Measurements from ENCODE around the gene EIF2S1.
"Not testable (repeated sequence)": the region's sequence is repeated elsewhere in the genome, so short reads cannot be mapped to it uniquely, and the experiment has no call there.

The EIF2S1 gene

DNA sequence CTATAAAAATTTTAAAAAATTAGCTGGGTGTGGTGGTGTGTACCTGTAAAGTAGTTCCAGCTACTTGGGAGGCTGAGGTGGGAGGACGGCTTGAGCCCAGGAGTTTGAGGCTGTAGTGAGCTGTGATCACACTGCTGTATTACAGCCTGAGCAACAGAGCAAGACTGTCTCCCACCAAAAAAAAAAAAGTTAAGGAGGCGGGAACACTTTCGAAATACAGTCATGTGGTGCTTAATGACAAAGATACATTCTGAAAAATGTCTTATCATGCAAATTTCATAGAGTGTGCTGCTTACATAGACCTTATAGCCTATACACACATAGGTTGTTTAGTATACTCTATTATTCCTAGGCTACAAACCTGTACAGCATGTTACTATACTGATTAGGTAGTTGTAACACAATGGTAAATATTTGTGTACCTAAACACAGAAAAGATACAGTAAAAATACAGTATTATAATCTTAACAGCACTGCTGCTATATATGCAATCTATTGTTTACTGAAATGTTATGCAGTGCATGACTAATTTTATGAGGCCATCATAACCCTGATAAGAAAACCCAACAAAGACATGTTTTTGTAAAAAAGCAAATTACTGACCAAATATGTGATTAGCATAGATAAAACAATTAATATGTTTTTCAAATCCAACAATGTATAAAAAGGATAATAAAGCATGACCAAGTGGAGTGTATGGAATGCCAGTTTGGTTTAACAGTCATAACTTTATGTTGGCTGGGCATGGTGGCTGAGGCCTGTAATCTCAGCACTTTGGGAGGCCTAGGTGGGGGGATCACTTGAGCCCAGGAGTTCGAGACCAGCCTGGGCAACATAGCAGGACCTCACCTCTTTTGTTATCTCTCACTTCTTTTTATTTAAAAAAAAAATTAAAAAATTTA, 11.4 kb downstream of the EIF2S1 start:
- DNase-seq (ENCODE audit: low read depth in 3 of 3) = no peak

DNA sequence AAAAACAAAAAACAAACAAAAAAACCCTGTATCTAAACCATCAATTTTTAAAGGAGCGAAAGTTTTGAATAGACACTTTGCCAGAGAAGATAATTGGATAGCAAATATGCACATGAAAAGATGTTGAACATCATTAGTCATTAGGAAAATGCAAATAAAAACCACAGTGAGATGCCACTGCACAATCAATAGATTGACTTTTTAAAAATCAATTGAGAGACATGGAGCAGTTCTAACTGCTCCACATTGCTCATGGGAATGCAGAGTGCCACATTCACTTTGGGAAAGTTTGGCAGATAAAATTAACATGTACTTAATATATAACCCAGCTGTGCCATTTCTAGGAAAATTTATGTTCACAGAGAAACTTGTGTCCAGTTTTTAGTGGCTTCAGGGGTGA, 12.7 kb downstream of the EIF2S1 start:
- no peak for DNase-seq (ENCODE audit: low read depth in 3 of 3)

- no peak for DNase-seq (ENCODE audit: low read depth in 3 of 3)
These were observed 13.2 kb downstream of the EIF2S1 start for GRCh38 chr14:67373347-67373746.

GRCh38 chr14:67377916-67378315, 17.8 kb downstream of the EIF2S1 start:
- no peak for DNase-seq (ENCODE audit: low read depth in 3 of 3)

DNA sequence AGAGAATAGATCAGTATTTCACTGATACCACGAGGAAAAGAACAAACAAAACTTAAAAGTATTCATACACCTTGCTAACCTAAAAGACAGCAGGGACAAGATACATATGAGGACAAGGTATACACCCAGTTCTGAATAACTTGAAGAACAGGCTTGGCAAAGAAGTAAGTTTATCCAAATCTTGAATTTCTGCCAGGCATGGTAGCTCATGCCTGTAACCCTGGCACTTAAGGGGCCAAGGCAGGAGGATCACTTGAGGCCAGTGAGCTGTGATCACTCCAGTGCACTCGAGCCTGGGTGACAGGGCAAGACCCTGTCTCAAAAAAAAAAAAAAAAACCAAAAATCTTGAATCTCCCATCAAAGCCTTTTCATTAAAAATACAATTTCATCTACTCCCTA, 25.0 kb downstream of the EIF2S1 start:
- no peak for DNase-seq (ENCODE audit: low read depth in 3 of 3)

GRCh38 chr14:67385618-67386017, 25.5 kb downstream of the EIF2S1 start:
- DNase-seq (ENCODE audit: low read depth in 3 of 3) = no peak

GRCh38 chr14:67387195-67387594, 27.1 kb downstream of the EIF2S1 start:
- no peak for DNase-seq (ENCODE audit: low read depth in 3 of 3)

DNA sequence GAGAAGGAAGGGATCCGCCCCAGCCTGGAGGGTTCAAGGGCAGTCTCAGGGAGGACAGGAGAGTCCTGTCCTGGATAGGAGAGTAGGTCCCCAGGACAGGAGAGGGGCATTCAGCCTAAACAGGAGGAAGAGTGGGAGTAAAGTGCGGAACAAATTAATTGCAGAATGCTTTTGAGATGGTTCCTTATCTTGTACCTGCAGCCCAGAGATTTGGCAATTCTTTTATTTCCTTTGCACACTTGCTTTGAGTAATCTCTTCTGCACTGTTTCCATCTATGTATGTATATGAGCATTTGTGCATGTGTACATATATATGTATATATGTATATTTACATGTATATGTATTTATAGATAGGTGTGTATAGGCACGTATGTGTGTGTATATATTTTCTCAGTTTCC, 29.1 kb downstream of the EIF2S1 start:
- no peak for DNase-seq (ENCODE audit: low read depth in 3 of 3)

DNA sequence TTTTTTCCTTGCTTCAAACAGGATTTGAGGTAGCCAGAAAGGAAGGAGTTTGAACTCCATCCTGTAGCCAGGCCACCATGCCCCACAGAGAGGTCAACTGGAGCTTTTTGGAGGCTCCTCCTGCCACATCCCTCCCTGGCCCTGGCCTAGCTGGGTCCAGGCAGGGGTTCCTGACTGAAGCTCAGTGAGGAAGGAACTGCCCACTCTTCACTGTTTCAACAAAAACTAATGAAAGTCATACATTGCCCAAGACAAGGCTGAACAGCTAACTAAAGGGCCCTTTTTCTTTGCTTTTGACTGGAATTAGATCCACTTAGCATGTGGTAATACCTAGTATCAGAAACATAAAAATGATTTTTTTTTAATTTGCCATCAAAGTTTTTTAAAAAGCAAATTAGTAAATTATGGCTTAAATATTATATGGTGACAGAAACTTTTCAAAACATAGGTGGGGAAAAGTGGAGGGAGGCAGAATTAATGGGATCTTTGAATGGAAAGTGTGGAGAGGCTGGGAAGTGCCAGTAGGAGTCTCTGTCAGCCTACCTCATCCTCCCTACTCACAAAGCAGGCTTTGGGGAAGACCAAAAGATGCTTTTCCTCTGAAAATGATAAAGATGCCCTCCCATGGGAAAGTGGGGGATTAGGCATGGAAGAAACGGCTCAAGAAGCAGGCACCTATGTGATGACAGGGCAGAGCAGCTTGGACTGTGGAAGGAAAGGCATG, 29.8 kb downstream of the EIF2S1 start:
- no peak for DNase-seq (ENCODE audit: low read depth in 3 of 3)

DNA sequence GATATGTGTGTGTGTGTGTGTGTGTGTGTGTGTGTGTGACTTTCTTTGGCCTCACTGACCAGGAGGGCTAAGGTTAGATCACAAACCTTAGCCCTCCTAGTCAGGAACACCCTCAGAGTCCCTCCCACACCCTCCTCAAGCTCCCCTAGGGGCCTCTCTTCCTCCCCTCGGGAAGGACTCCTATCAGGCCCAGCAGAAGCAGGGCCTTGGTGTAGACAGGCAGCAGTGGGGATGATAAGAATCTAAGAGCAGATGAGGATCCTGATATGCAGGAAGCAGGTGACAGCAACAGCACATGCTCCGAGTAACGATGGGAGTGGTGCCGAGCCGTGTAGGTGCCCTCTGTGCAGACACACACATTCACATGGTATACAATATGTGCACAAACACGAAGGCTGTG, 31.1 kb downstream of the EIF2S1 start:
- DNase-seq (ENCODE audit: low read depth in 3 of 3) = no peak

DNA sequence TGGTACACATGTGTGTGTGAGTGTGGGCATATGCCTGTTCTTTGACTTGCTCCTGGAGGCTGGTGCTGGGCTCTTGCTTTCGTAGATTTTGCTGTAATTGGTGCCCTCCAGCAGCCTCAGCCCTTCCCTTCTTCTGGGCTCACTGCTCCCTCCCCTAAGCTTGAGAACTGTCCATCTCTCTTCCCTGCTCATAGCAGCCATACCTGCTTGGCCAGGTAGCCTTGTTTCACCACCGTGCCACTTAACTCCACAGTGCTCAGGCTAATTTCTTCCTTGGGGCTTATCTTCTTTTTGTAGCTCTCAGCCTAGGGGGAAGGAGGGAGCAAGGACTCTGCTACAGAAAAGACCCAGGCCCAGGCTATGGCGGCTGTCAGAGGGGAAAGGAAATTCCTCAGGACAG, 32.0 kb downstream of the EIF2S1 start:
- DNase-seq (ENCODE audit: low read depth in 3 of 3) = no peak

DNA sequence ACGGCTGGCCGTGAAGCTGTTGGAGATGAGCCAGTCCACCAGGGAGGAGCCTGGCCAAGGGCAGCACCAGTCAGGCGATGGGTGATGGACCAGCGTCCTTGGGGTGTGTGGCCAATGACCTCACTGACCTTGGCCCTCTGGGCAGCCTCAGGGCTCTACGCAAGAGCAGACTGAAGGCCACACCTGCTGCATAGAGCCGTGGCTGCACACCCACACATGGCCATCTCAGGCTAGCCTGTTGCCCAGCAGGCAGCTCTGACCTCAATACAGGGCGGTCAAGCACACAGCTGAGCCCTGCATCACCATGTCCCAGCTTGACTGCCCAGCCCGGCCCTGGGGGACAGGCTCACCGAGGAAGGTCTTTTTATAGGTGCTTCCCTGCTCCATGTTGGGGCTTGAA, 32.7 kb downstream of the EIF2S1 start:
- no peak for DNase-seq (ENCODE audit: low read depth in 3 of 3)

DNA sequence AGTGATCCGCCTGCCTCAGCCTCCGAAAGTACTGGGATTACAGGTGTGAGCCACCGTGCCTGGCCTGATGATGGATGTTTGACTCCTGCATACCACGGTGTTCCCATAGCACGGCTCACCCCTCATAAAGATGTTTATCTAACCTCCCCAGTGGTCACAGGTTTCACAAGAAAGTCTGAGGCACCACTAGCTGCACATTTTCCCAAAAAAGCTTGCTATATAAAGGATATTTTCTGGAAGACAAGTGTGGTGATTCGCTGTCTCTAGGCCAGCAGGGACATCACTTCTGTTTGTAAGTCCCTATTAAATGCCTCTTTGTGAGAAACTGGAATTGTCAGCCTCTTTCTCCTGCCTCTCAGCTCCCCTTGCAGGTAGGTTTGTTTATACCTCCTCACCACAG, 33.6 kb downstream of the EIF2S1 start:
- no peak for DNase-seq (ENCODE audit: low read depth in 3 of 3)

DNA sequence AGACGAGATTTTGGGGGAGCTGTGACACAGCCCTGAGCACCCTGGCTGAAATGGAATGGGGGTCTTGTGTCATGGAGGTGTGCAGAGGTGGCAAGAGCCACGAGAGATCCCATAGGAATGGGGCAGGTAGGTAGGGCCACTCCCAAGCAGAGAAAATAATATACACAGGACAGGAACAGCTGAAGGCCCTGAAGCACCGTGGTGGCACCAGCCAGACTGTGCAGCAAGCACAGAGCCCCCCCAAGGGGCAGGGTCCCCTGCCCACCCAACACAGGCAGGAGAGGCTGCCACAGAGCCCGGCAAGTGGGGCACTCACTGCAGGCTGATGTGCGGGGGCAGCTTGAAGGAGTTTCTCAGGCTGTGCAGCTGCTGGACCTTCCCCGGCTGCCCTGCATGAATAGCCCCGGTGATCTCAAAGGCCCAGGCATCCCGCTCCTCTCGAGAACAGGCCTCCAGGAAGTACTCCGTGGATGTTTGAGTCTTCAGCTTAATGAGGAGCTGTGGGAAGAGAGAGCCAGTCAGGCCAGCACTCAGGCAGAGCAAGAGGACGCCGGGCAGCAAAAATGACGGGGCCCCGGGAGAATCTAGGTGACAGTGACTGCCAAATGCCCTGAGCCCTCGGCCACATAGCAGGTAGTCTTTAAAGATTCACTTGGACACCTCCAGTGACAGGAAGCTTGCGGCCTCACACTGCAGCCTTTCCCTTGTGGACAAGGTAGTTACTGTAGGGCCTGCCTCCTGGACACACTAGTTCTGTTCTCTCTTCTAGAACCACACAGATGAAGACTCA, 35.2 kb downstream of the EIF2S1 start:
- DNase-seq (ENCODE audit: low read depth in 3 of 3) = no peak

DNA sequence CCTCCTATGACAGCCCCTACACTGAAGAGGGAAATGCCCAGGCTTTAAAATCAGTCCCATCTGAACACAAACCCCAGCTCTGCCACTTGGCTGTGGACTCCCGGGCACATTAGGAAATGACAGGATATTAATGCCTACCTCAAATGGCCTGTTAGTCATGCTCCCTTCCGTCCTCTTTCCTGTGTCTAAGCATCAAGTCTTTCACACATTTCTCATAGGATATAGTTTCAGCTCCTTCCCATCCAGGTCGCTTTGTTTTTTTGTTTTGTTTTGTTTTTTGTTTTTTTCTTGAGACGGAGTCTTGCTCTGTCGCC, 35.7 kb downstream of the EIF2S1 start:
- DNase-seq (ENCODE audit: low read depth in 3 of 3) = no peak

GRCh38 chr14:67396381-67396970, 36.3 kb downstream of the EIF2S1 start:
- DNase-seq (ENCODE audit: low read depth in 3 of 3) = no peak

- DNase-seq (ENCODE audit: low read depth in 3 of 3) = no peak
These were observed 37.4 kb downstream of the EIF2S1 start for GRCh38 chr14:67397536-67397935.

DNA sequence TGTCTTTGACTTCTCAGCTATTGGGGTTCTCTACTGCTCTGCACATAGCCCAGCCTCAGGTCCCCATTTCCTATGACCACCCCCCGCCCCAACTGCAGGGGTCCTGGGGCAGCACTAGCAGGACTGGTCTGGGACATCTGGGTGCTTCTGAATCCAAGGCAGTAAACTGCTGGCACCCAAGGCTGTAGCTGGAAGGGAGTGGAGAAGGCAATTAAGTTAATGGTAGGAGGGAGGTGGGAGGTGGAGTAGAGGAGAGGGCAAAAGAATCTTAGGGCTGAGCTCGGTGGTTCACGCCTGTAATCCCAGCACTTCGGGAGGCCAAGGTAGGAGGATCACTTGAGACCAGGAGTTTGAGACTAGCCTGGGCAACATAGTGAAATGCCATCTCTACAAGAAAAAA, 40.3 kb downstream of the EIF2S1 start:
- no peak for DNase-seq (ENCODE audit: low read depth in 3 of 3)

GRCh38 chr14:67405771-67406170, 45.6 kb downstream of the EIF2S1 start:
- DNase-seq (ENCODE audit: low read depth in 3 of 3) = no peak

DNA sequence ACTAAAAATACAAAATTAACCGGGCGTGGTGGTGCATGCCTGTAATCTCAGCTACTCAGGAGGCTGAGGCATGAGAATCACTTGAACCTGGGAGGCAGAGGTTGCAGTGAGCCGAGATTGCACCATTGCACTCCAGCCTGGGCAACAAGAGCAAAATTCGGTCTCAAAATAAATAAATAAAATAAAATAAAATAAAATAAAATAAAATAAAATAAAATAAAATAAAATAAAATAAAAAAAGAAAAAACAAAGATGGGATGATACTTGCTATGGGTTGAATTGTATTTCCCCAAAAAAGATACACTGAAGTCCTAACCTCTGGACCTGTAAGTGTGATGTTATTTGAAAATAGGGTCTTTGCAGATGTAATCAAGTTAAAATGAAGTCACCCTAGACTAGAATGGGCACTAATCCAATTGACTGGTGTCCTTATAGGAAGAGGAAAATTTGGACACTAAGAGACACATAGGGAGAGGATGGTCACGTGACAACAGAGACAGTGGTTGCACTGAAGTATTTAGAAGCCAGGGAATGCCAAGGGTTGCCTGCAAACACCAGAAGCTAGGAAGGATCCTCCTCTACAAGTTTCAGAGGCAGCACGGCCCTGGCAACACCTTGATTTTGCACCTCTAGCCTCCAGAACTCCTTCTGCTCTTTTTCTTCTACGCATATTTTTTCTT, 48.1 kb downstream of the EIF2S1 start:
- not testable (repeated sequence) for DNase-seq (ENCODE audit: low read depth in 3 of 3)

- no peak for DNase-seq (ENCODE audit: low read depth in 3 of 3)
These were observed 49.3 kb downstream of the EIF2S1 start for GRCh38 chr14:67409461-67409860.

GRCh38 chr14:67410313-67410712, 50.2 kb downstream of the EIF2S1 start:
- no peak for DNase-seq (ENCODE audit: low read depth in 3 of 3)

All from stimulated activated CD4-positive, alpha-beta T cell treated with anti-CD3 and anti-CD28 coated beads, TNF-alpha, amount 100 ng/mL, for 48 hours (primary cell).